Loucy (cell line): Measurements from ENCODE around the gene ANO2.

Experiments
- CTCF ChIP-seq: fragments of 200-600 bp; sonication (generic); conservative IDR thresholded peaks from 2 replicates; pipeline ENCODE4 v1.5.1; 2014; ENCODE audit warnings: mild to moderate bottlenecking, antibody characterized with exemption, low read length
- EZH2phosphoT487 ChIP-seq: fragments of 200-600 bp; IDR thresholded peaks from 2 replicates; pipeline ENCODE4 v1.6.1; 2018; ENCODE audit warnings: antibody characterized with exemption, mild to moderate bottlenecking, moderate library complexity, borderline replicate concordance

GRCh38 chr12:5846950-5847349, 98.1 kb downstream of the ANO2 start:
- TF ChIP-seq CTCF: no peak
- TF ChIP-seq EZH2phosphoT487: no peak
